ENCODE results near the gene B4GALNT3.

Gene B4GALNT3

DNA sequence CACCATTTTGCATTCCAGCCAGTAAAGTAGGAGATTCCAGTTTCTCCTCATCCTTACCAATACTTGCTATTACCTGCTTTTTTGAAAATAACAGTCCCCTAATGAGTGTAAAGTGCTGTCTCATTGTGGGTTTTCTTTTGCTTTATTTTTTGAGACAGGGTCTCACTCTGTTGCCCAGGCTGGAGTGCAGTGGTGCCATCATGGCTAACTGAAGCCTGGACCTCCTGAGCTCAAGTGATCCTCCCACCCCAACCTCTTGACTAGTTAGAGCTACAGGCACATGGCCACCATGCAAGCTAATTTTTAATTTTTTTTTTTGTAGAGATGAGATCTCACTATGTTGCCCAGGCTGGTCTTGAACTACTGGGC, 142.9 kb downstream of the B4GALNT3 start:
- no peak for TF ChIP-seq CTCF (IDR thresholded peaks at IDR 0.05; ENCODE audit: extremely low read depth, missing control alignments)
- no peak for DNase-seq (ENCODE audit: low spot score)

- no peak for TF ChIP-seq CTCF (IDR thresholded peaks at IDR 0.05; ENCODE audit: extremely low read depth, missing control alignments)
- DNase-seq (ENCODE audit: low spot score), result no peak
These were observed 145.2 kb downstream of the B4GALNT3 start for GRCh38 chr12:604956-605355.

DNA sequence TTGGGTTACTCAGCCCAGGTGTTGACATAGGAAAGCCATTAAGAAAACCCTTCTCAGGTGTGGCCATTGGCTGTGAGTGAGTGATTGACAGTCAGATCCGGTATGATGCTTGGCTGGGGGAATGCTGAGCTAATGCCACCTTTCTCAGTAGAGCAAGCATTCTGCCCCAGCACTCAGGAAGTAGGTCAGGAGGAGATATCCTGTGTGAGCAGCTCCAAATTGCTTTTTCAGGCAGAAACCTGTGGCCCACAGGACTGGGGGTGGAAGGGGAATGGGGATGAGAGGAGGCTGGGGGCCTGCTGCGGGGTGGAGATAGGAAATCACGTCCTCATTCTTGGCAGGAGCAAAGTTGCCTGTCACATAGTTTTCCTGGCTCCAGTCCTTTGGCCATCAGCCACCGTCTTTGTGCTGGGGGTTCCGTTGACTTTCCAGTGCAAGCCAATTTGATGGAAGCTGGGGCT, 147.8 kb downstream of the B4GALNT3 start:
- TF ChIP-seq CTCF (IDR thresholded peaks at IDR 0.05; ENCODE audit: extremely low read depth, missing control alignments), result no peak
- no peak for DNase-seq (ENCODE audit: low spot score)

- DNase-seq (ENCODE audit: low spot score), result no peak
These were observed 148.7 kb downstream of the B4GALNT3 start for GRCh38 chr12:608413-608812.

DNA sequence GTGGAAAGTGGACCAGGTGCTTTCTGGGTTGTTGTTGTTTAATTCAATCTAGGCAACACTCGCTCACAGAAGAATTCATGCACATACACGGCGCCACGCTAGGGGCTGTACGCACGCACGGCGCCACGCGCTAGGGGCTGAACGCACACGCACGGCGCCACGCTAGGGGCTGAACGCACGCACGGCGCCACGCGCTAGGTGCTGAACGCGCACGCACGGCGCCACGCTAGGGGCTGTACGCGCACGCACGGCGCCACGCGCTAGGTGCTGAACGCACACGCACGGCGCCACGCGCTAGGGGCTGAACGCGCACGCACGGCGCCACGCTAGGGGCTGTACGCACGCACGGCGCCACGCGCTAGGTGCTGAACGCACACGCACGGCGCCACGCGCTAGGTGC, 149.2 kb downstream of the B4GALNT3 start:
- DNase-seq (ENCODE audit: low spot score), result no peak
- no peak for TF ChIP-seq CTCF (IDR thresholded peaks at IDR 0.05; ENCODE audit: extremely low read depth, missing control alignments)

More at GRCh38 chr12:608413-608812, 148.7 kb downstream of the B4GALNT3 start:
- no peak for TF ChIP-seq CTCF (IDR thresholded peaks at IDR 0.05; ENCODE audit: extremely low read depth, missing control alignments)

GRCh38 chr12:611721-612120, 152.0 kb downstream of the B4GALNT3 start:
- no peak for TF ChIP-seq CTCF (IDR thresholded peaks at IDR 0.05; ENCODE audit: extremely low read depth, missing control alignments)
- no peak for DNase-seq (ENCODE audit: low spot score)

GRCh38 chr12:612293-612692, 152.6 kb downstream of the B4GALNT3 start:
- no peak for DNase-seq (ENCODE audit: low spot score)

More at GRCh38 chr12:612293-612692, 152.6 kb downstream of the B4GALNT3 start:
- TF ChIP-seq CTCF (IDR thresholded peaks at IDR 0.05; ENCODE audit: extremely low read depth, missing control alignments), result no peak

Measured in GM20000 (cell line).